ENCODE results near the gene PLXNA4. TPM values are rescaled to one million over a fixed set of nuclear protein-coding genes. Genes with fewer than 3 reads are reported as not detected.

PLXNA4 gene
- total and polyA plus RNA-seq, 2 experiments from 2014 or later: 0.08 to 0.80 TPM

- no peaks in the 10 kb centered on the region for H3K36me3 ChIP-seq (ENCODE audit: insufficient read depth)
- no peak for ATAC-seq
Measured at GRCh38 chr7:132488634-132489302, 87.5 kb downstream of the PLXNA4 start.

More at GRCh38 chr7:132488634-132489302, 87.5 kb downstream of the PLXNA4 start:
- TF ChIP-seq POLR2AphosphoS5 (IDR thresholded peaks at IDR 0.05; ENCODE audit: low read depth) (no peak), NANOG (IDR thresholded peaks at IDR 0.05; ENCODE audit: borderline replicate concordance) (no peak), JUNB (IDR thresholded peaks at IDR 0.05; ENCODE audit: unreplicated experiment) (no peak), REST (IDR thresholded peaks at IDR 0.05; ENCODE audit: unreplicated experiment) (no peak), ETS1 (IDR thresholded peaks at IDR 0.05) (no peak), EZH2 (IDR thresholded peaks at IDR 0.05; ENCODE audit: low read depth, unreplicated experiment) (no peak), EZH2phosphoT487 (IDR thresholded peaks at IDR 0.05; ENCODE audit: unreplicated experiment) (no peak), ZNF331 (CRISPR knock-in tag; IDR thresholded peaks at IDR 0.05; ENCODE audit: low read depth) (no peak), ZNF462 (CRISPR knock-in tag; IDR thresholded peaks at IDR 0.05) (no peak), STAT1 (IDR thresholded peaks at IDR 0.05; ENCODE audit: unreplicated experiment) (no peak), CTCF (conservative IDR thresholded peaks at IDR 0.05; ENCODE audit: low read depth in 2 of 2) (no peak), ZNF114 (CRISPR knock-in tag; IDR thresholded peaks at IDR 0.05) (no peak), CREB1 (CRISPR knock-in tag; IDR thresholded peaks at IDR 0.05; ENCODE audit: low read depth) (no peak)
- H3F3A ChIP-seq (replicated peaks; ENCODE audit: low read depth): no peaks in the 10 kb centered on the region
- no peaks in the 10 kb centered on the region for H3K4me1 ChIP-seq (ENCODE audit: insufficient read depth)
- Mint-ChIP-seq H3K27me3 (ENCODE audit: insufficient read depth, low read depth, poor library complexity) (peaks cover 6% of the 10 kb centered on the region), H3K9me3 (no peaks in the 10 kb centered on the region), H3K4me3 (no peak overlapping the region), H3K27ac (no peak overlapping the region), H3K36me3 (ENCODE audit: low read depth) (no peaks in the 10 kb centered on the region), H3K4me1 (peaks cover 14% of the 10 kb centered on the region; the same call in 2 of the 3 replicates)
- no peak overlapping the region for H3K4me3 ChIP-seq
- H3K4me2 ChIP-seq: no peak overlapping the region
- no peak overlapping the region for H3K27ac ChIP-seq (ENCODE audit: low read depth)
- H3K27me3 ChIP-seq (ENCODE audit: insufficient read depth): no peaks in the 10 kb centered on the region
- H4K20me1 ChIP-seq (replicated peaks; ENCODE audit: insufficient read depth): no peaks in the 10 kb centered on the region
- no peak for DNase-seq (ENCODE audit: low spot score)
- no peaks in the 10 kb centered on the region for H3K79me2 ChIP-seq (replicated peaks; ENCODE audit: insufficient read depth)
- H2AFZ ChIP-seq: no peak overlapping the region
- no peaks in the 10 kb centered on the region for H3K9me2 ChIP-seq (ENCODE audit: insufficient read depth)

All from GM23338 (cell line).